Kidney (tissue), 14 donors: ENCODE measurements around the gene RNF121. TPM values are rescaled to one million over a fixed set of nuclear protein-coding genes. Genes with fewer than 3 reads are reported as not detected.
"Not testable (repeated sequence)": the region's sequence is repeated elsewhere in the genome, so short reads cannot be mapped to it uniquely, and the experiment has no call there.

Source experiments
- DNase-seq, 5 donors: peaks; one replicate each; pipeline ENCODE4 v3.0.0-alpha.2; 2013 to 2020
- FAIRE-seq: peaks from 2 replicates; lab custom pipeline; 2012; peaks lifted over from hg19 to GRCh38; lab: Jason Lieb, UNC
- H3K27ac ChIP-seq, 2 donors: one replicate each; pipeline ENCODE4 v1.7.0; 2013; ENCODE audit warnings: low read depth in 2 of 2, low read length in 2 of 2, inconsistent platforms in 1 of 2
- H3K27me3 ChIP-seq: one replicate; pipeline ENCODE4 v1.7.1; 2013; ENCODE audit warnings: low read length, inconsistent platforms; ENCODE audit not compliant: control insufficient read depth, insufficient read depth
- H3K36me3 ChIP-seq, 3 donors: one replicate each; pipeline versions ENCODE4 v1.7.0 to v1.7.1; 2013; ENCODE audit warnings: low read length in 3 of 3, control low read depth in 1 of 3, inconsistent platforms in 1 of 3; ENCODE audit not compliant: insufficient read depth in 3 of 3, control insufficient read depth in 2 of 3
- H3K4me1 ChIP-seq, 3 donors: one replicate each; pipeline versions ENCODE4 v1.7.0 to v1.7.1; 2013; ENCODE audit warnings: low read length in 3 of 3, inconsistent platforms in 1 of 3, low read depth in 1 of 3; ENCODE audit not compliant: control insufficient read depth in 2 of 3, insufficient read depth in 2 of 3
- H3K4me3 ChIP-seq, 3 donors: one replicate each; pipeline versions ENCODE4 v1.7.0 to v1.8.1; 2013; ENCODE audit warnings: low read length in 3 of 3, control low read depth in 1 of 3, inconsistent platforms in 1 of 3
- H3K9ac ChIP-seq, 3 donors: one replicate each; pipeline versions ENCODE4 v1.7.0 to v1.7.1; 2013; ENCODE audit warnings: low read length in 3 of 3, control low read depth in 1 of 3, inconsistent platforms in 1 of 3
- H3K9me3 ChIP-seq, 3 donors: one replicate each; pipeline versions ENCODE4 v1.7.0 to v1.7.1; 2013; ENCODE audit warnings: low read length in 3 of 3, control low read depth in 1 of 3, inconsistent platforms in 1 of 3; ENCODE audit not compliant: control insufficient read depth in 2 of 3, insufficient read depth in 1 of 3
- intact Hi-C: fragments of 100-400 bp; cut with DNase I; formaldehyde crosslinking; loops from one replicate; pipeline ENCODE4 v1.11.1; 2022
- polyA plus RNA-seq: library from polyadenylated mRNA; stranded (reverse); fragments of 350-450 nt; fragmentation: Illumina TruSeq; extraction: RNeasy Lipid Tissue Mini Kit (QIAGEN cat#74804); gene quantifications from one replicate; pipeline ENCODE4 v1.2.3, GENCODE V29; 2014; ENCODE audit warnings: low read depth, low replicate concordance; ENCODE audit not compliant: insufficient read depth
- total RNA-seq: library from RNA; stranded (reverse); fragmentation: NEBNext Ultra II Directional; extraction: Animal tissue kit (Norgen Biotek cat#: 25700); gene quantifications from one replicate; pipeline ENCODE4 v1.2.1, GENCODE V29; 2021
- TF ChIP-seq, protein P1 (sequence below): IDR thresholded peaks from 3 replicates; pipeline ENCODE4 v1.5.1; 2012; ENCODE audit warnings: mild to moderate bottlenecking, moderate library complexity, borderline replicate concordance; ENCODE audit not compliant: insufficient read depth; ENCODE audit errors: extremely low read depth
- donor health status: control.
- donor health status: control.
- donor health status: control.
- donor health status: control.
- donor health status: control.
- donor health status: DM: yes; HTN: yes; CAD: no.
- donor health status: Normal renal cell carcinoma (clear cell type).

RNF121 gene
- total and polyA plus RNA-seq, 2 donors from 2014 or later, result 37.1 to 59.4 TPM

DNA sequence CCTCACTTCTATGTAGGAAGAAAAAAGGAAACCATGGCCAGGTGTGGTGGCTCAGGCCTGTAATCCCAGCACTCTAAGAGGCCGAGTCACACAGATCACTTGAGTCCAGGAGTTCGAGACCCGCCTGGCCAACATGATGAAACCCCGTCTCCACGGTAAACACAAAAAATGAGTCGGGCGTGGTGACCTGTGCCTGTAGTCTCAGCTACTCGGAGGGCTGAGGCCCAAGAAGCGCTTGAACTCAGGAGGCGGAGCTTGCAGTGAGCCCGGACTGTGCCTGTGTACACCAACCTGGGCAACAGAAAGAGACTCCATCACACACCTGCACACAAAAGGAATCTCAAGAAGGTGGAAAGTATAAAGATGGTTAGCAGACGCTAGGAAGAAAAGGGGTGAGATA, 32.9 kb upstream of the RNF121 start:
- no peaks in the 10 kb centered on the region for H3K27me3 ChIP-seq
- no peaks in the 10 kb centered on the region for H3K9me3 ChIP-seq
- FAIRE-seq (no peak), DNase-seq (no peak)
- H3K27ac ChIP-seq, result no peak overlapping the region
- H3K4me1 ChIP-seq, result no peaks in the 10 kb centered on the region
- H3K4me3 ChIP-seq, result no peak overlapping the region
- H3K36me3 ChIP-seq, result no peaks in the 10 kb centered on the region
- no peak overlapping the region for H3K9ac ChIP-seq
- intact Hi-C loops, result no loop called here
- TF ChIP-seq, protein P1, sequence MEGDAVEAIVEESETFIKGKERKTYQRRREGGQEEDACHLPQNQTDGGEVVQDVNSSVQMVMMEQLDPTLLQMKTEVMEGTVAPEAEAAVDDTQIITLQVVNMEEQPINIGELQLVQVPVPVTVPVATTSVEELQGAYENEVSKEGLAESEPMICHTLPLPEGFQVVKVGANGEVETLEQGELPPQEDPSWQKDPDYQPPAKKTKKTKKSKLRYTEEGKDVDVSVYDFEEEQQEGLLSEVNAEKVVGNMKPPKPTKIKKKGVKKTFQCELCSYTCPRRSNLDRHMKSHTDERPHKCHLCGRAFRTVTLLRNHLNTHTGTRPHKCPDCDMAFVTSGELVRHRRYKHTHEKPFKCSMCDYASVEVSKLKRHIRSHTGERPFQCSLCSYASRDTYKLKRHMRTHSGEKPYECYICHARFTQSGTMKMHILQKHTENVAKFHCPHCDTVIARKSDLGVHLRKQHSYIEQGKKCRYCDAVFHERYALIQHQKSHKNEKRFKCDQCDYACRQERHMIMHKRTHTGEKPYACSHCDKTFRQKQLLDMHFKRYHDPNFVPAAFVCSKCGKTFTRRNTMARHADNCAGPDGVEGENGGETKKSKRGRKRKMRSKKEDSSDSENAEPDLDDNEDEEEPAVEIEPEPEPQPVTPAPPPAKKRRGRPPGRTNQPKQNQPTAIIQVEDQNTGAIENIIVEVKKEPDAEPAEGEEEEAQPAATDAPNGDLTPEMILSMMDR, result no peak

DNA sequence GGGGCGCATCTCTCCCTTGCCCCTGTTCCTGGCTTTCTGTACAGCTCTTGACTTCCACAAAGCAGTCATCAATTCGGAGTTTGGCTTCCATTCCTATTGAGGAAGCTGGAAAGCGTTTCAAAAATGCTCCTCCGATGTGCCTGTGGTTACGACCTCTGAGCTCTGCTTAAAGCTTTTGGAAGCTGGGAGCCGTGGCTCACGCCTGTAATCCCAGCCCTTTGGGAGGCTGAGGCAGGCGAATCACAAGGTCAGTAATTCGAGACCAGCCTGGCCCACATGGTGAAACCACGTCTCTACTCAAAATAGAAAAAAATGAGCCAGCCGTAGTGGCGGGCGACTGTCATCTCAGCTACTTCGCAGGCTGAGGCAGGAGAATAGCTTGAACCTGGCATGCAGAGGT, 27.7 kb upstream of the RNF121 start:
- H3K9ac ChIP-seq, H3K4me3 ChIP-seq, H3K27ac ChIP-seq, H3K4me1 ChIP-seq, H3K27me3 ChIP-seq, intact Hi-C loops, H3K9me3 ChIP-seq, FAIRE-seq, DNase-seq, H3K36me3 ChIP-seq: not testable (repeated sequence)

DNA sequence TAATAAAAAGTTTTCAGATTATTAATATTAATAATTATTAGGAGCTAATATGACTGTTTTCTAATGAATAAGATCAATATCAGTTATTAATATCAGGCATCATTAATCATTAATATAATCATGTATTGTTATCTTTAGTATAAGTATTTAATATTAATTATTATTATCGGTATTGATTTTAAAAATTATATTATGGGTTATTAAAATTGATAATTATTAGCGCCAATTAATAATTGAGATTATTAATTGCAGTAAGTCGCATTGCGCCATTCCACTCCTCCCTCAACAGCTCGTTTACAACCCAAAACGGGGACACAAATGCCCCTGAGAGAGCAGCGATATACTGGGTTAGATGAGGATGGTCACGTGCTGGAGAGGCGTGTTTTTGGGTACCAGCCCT, 20.6 kb upstream of the RNF121 start:
- intact Hi-C loops, result no loop called here

DNA sequence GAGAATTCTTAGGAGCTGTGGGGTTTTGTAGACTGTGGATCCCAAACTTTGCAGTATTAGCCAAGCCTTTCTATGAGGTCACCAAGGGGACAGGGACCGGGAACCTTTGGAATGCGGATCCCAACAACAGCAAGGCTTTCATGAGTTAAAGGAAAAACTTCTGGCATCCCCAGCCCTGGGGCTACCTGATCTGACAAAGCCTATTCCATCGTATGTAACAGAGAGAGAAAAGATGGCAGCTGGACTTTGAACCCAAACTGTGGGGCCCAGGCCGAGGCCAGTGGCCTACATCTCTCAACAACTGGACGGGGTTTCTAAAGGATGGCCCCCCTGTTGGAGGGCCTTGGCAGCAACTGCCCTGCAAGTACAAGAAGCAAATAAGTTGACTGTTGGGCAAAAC, 18.1 kb upstream of the RNF121 start:
- H3K27me3 ChIP-seq, H3K36me3 ChIP-seq, H3K4me3 ChIP-seq, DNase-seq, H3K27ac ChIP-seq, H3K4me1 ChIP-seq, H3K9ac ChIP-seq, H3K9me3 ChIP-seq, FAIRE-seq, intact Hi-C loops: not testable (repeated sequence)

More for the DNA sequence above, 20.6 kb upstream of the RNF121 start:
- peaks cover 0 to 2% (median 0%) of the 10 kb centered on the region in 3 donors for H3K36me3 ChIP-seq
- no peaks in the 10 kb centered on the region for H3K4me1 ChIP-seq
- no peaks in the 10 kb centered on the region for H3K27me3 ChIP-seq
- H3K9ac ChIP-seq, result no peak overlapping the region
- H3K9me3 ChIP-seq, result no peaks in the 10 kb centered on the region
- no peak overlapping the region for H3K27ac ChIP-seq
- TF ChIP-seq, protein P1, result no peak
- DNase-seq (no peak), FAIRE-seq (no peak)
- H3K4me3 ChIP-seq, result no peak overlapping the region

DNA sequence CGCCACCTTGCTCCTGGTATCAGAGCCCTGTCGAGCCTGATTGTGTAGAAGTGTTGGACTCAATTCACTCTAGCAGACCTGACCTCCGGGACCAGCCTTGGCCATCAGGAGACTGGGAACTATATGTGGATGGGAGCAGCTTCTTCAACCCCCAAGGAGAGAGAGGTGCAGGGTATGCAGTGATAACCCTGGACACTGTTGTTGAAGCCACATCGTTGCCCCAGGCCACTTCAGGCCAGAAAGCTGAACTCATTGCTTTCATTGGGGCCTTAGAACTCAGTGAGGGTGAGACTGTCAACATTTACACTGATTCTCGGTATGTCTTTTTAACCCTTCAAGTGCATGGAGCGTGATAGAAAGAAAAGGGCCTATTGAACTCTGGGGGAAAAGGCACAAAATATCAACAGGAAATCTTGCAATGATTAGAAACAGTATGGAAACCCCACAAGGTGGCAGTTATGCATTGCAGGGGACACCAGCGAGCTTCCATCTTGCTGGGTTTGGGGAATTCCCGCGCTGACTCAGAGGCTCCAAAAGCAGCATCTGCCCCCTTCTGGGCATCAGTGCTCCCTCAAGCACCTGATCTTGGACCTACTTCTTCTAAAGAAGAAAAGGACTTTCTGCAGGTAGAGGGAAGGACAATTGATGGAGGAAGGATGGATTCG, 17.4 kb upstream of the RNF121 start:
- H3K9me3 ChIP-seq, H3K4me3 ChIP-seq, FAIRE-seq, H3K27ac ChIP-seq, H3K9ac ChIP-seq, intact Hi-C loops, H3K27me3 ChIP-seq, H3K4me1 ChIP-seq, DNase-seq: not testable (repeated sequence)
- H3K36me3 ChIP-seq, result peaks cover 4 to 11% (median 6%) of the 10 kb centered on the region in 3 donors

DNA sequence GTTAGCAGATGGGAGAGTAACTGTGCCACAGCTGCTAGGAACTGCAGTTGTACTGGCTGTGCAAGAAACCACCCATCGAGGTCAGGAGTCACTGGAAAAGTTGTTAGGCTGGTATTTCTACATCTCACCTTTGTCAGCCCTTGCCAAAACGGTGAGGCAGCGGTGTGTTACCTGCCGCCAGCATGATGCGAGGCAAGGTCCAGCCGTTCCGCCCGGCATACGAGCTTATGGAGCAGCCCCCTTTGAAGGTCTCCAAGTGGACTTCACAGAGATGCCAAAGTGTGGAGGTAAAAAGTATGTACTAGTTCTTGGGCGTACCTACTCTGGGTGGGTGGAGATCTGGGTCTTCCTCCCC, 16.9 kb upstream of the RNF121 start:
- H3K4me1 ChIP-seq, FAIRE-seq, H3K9me3 ChIP-seq, H3K27ac ChIP-seq, H3K9ac ChIP-seq, H3K4me3 ChIP-seq, intact Hi-C loops, DNase-seq, H3K27me3 ChIP-seq: not testable (repeated sequence)
- H3K36me3 ChIP-seq, result peaks cover 6 to 13% (median 6%) of the 10 kb centered on the region in 3 donors
